ENCODE measurements around the gene MTMR10. TPM values are rescaled to one million over a fixed set of nuclear protein-coding genes. Genes with fewer than 3 reads are reported as not detected.

Gene MTMR10
- total and polyA plus RNA-seq, 2 experiments from 2014 or later, result 4.3 to 11.3 TPM

DNA sequence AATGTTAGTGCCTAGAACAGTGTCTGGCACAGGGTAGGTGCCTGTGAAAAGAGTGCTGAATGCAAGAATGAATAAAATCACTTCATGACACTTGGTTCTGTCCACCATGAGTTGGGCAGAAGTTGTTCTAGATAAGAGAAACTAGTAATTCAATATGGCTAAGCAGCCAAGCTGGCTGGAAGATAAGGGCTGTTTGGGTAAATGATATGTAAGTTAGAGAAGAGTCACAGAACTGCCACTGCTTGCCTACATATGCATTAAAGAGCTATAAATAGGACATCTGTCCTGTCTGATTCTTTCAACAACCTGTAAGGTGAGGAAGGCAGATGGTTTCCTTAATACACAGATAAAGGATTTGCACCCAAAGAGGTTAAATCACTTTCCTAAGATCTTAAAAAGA is 13.1 kb downstream of the MTMR10 start:
- Mint-ChIP-seq H3K27me3 (ENCODE audit: insufficient read depth, low read depth, poor library complexity) (no peaks in the 10 kb centered on the region), H3K9me3 (no peaks in the 10 kb centered on the region), H3K27ac (no peak overlapping the region), H3K4me3 (no peak overlapping the region), H3K4me1 (no peaks in the 10 kb centered on the region; the same call in 2 of the 3 replicates), H3K36me3 (ENCODE audit: low read depth) (no peaks in the 10 kb centered on the region)
- ATAC-seq (no peak), DNase-seq (ENCODE audit: low spot score) (no peak)
- Histone ChIP-seq H3K79me2 (replicated peaks; ENCODE audit: insufficient read depth) (peaks cover 34% of the 10 kb centered on the region), H3K9me2 (ENCODE audit: insufficient read depth) (no peaks in the 10 kb centered on the region), H3K4me3 (no peak overlapping the region), H3K4me1 (ENCODE audit: insufficient read depth) (no peaks in the 10 kb centered on the region), H3K27me3 (ENCODE audit: insufficient read depth) (no peaks in the 10 kb centered on the region), H3F3A (replicated peaks; ENCODE audit: low read depth) (no peaks in the 10 kb centered on the region), H3K27ac (ENCODE audit: low read depth) (no peak overlapping the region), H4K20me1 (replicated peaks; ENCODE audit: insufficient read depth) (peaks cover 1% of the 10 kb centered on the region; the same call in 1 of the 2 replicates), H3K36me3 (ENCODE audit: insufficient read depth) (no peaks in the 10 kb centered on the region), H3K4me2 (no peak overlapping the region), H2AFZ (no peak overlapping the region)
- TF ChIP-seq EZH2 (IDR thresholded peaks at IDR 0.05; ENCODE audit: low read depth, unreplicated experiment) (no peak), JUNB (IDR thresholded peaks at IDR 0.05; ENCODE audit: unreplicated experiment) (no peak)

DNA sequence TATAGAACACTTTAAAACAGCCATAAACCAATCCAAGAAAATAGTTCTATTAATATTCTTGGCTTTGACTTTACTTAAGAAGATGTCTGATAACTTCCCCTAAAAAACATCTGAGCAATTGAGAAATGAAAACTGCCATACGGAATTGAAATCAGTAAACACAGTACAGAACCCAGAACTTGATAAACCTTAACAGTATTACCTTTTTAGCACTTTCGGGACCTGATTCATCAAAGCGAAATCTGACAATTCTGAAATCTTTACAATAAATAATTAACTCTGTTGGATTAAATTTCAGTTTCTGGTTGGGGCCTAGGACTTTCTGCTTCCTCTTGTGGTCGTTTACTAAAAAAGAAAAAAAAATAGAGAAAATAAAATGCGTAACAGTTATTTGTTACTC is 17.3 kb downstream of the MTMR10 start:
- Mint-ChIP-seq H3K4me1 (peaks cover 4% of the 10 kb centered on the region), H3K9me3 (no peaks in the 10 kb centered on the region), H3K4me3 (no peak overlapping the region), H3K36me3 (ENCODE audit: low read depth) (no peaks in the 10 kb centered on the region), H3K27me3 (ENCODE audit: insufficient read depth, low read depth, poor library complexity) (no peaks in the 10 kb centered on the region), H3K27ac (no peak overlapping the region)
- Histone ChIP-seq H3K36me3 (ENCODE audit: insufficient read depth) (no peaks in the 10 kb centered on the region), H3K27ac (ENCODE audit: low read depth) (no peak overlapping the region), H3K4me3 (no peak overlapping the region), H3K4me2 (no peak overlapping the region), H3F3A (replicated peaks; ENCODE audit: low read depth) (no peaks in the 10 kb centered on the region), H3K27me3 (ENCODE audit: insufficient read depth) (no peaks in the 10 kb centered on the region), H3K4me1 (ENCODE audit: insufficient read depth) (no peaks in the 10 kb centered on the region), H2AFZ (no peak overlapping the region), H4K20me1 (replicated peaks; ENCODE audit: insufficient read depth) (no peaks in the 10 kb centered on the region), H3K9me2 (ENCODE audit: insufficient read depth) (no peaks in the 10 kb centered on the region), H3K79me2 (replicated peaks; ENCODE audit: insufficient read depth) (peaks cover 9% of the 10 kb centered on the region)
- ATAC-seq (no peak), DNase-seq (ENCODE audit: low spot score) (no peak)
- TF ChIP-seq, protein P1, sequence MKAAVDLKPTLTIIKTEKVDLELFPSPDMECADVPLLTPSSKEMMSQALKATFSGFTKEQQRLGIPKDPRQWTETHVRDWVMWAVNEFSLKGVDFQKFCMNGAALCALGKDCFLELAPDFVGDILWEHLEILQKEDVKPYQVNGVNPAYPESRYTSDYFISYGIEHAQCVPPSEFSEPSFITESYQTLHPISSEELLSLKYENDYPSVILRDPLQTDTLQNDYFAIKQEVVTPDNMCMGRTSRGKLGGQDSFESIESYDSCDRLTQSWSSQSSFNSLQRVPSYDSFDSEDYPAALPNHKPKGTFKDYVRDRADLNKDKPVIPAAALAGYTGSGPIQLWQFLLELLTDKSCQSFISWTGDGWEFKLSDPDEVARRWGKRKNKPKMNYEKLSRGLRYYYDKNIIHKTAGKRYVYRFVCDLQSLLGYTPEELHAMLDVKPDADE (IDR thresholded peaks at IDR 0.05), result no peak
- TF ChIP-seq, protein P2, sequence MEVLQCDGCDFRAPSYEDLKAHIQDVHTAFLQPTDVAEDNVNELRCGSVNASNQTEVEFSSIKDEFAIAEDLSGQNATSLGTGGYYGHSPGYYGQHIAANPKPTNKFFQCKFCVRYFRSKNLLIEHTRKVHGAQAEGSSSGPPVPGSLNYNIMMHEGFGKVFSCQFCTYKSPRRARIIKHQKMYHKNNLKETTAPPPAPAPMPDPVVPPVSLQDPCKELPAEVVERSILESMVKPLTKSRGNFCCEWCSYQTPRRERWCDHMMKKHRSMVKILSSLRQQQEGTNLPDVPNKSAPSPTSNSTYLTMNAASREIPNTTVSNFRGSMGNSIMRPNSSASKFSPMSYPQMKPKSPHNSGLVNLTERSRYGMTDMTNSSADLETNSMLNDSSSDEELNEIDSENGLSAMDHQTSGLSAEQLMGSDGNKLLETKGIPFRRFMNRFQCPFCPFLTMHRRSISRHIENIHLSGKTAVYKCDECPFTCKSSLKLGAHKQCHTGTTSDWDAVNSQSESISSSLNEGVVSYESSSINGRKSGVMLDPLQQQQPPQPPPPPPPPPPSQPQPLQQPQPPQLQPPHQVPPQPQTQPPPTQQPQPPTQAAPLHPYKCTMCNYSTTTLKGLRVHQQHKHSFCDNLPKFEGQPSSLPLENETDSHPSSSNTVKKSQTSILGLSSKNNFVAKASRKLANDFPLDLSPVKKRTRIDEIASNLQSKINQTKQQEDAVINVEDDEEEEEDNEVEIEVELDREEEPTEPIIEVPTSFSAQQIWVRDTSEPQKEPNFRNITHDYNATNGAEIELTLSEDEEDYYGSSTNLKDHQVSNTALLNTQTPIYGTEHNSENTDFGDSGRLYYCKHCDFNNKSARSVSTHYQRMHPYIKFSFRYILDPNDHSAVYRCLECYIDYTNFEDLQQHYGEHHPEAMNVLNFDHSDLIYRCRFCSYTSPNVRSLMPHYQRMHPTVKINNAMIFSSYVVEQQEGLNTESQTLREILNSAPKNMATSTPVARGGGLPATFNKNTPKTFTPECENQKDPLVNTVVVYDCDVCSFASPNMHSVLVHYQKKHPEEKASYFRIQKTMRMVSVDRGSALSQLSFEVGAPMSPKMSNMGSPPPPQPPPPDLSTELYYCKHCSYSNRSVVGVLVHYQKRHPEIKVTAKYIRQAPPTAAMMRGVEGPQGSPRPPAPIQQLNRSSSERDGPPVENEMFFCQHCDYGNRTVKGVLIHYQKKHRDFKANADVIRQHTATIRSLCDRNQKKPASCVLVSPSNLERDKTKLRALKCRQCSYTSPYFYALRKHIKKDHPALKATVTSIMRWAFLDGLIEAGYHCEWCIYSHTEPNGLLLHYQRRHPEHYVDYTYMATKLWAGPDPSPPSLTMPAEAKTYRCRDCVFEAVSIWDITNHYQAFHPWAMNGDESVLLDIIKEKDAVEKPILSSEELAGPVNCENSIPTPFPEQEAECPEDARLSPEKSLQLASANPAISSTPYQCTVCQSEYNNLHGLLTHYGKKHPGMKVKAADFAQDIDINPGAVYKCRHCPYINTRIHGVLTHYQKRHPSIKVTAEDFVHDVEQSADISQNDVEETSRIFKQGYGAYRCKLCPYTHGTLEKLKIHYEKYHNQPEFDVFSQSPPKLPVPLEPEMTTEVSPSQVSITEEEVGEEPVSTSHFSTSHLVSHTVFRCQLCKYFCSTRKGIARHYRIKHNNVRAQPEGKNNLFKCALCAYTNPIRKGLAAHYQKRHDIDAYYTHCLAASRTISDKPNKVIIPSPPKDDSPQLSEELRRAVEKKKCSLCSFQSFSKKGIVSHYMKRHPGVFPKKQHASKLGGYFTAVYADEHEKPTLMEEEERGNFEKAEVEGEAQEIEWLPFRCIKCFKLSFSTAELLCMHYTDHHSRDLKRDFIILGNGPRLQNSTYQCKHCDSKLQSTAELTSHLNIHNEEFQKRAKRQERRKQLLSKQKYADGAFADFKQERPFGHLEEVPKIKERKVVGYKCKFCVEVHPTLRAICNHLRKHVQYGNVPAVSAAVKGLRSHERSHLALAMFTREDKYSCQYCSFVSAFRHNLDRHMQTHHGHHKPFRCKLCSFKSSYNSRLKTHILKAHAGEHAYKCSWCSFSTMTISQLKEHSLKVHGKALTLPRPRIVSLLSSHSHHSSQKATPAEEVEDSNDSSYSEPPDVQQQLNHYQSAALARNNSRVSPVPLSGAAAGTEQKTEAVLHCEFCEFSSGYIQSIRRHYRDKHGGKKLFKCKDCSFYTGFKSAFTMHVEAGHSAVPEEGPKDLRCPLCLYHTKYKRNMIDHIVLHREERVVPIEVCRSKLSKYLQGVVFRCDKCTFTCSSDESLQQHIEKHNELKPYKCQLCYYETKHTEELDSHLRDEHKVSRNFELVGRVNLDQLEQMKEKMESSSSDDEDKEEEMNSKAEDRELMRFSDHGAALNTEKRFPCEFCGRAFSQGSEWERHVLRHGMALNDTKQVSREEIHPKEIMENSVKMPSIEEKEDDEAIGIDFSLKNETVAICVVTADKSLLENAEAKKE (CRISPR knock-in tag; IDR thresholded peaks at IDR 0.05), result no peak
